MM.1S (cell line): ENCODE measurements around the gene CXCR4.

ENCODE experiments used
- DNase-seq: peaks from one replicate; pipeline ENCODE4 v3.0.0-alpha.2; 2015
- H2AFZ ChIP-seq: fragments of 300-600 bp; sonication (generic); 2 replicates; pipeline ENCODE4 v1.6.0; 2016; ENCODE audit warnings: antibody characterized with exemption, low read length
- H3F3A ChIP-seq: fragments of 300-600 bp; sonication (generic); 2 replicates; pipeline ENCODE4 v1.6.1; 2016; ENCODE audit warnings: mild to moderate bottlenecking, antibody characterized with exemption, low read length, moderate library complexity, mixed read lengths; ENCODE audit not compliant: insufficient read depth
- H3K27ac ChIP-seq: fragments of 300-600 bp; sonication (generic); 2 replicates; pipeline ENCODE4 v1.5.1; 2016; ENCODE audit warnings: mild to moderate bottlenecking, low read length
- H3K27me3 ChIP-seq: fragments of 300-600 bp; sonication (generic); replicated peaks from 2 replicates; pipeline ENCODE4 v1.6.0; 2016; ENCODE audit warnings: low read length; ENCODE audit not compliant: insufficient read depth
- H3K36me3 ChIP-seq: fragments of 300-600 bp; sonication (generic); replicated peaks from 2 replicates; pipeline ENCODE4 v1.6.1; 2016; ENCODE audit warnings: mild to moderate bottlenecking, low read length, mixed read lengths; ENCODE audit not compliant: insufficient read depth
- H3K4me1 ChIP-seq: fragments of 300-600 bp; sonication (generic); 2 replicates; pipeline ENCODE4 v1.6.1; 2016; ENCODE audit warnings: low read length, mixed read lengths
- H3K4me2 ChIP-seq: fragments of 300-600 bp; sonication (generic); 2 replicates; pipeline ENCODE4 v1.6.0; 2016; ENCODE audit warnings: low read depth, low read length
- H3K4me3 ChIP-seq: fragments of 300-600 bp; sonication (generic); 2 replicates; pipeline ENCODE4 v1.5.1; 2016; ENCODE audit warnings: low read length, mixed read lengths
- H3K79me2 ChIP-seq: fragments of 300-600 bp; sonication (generic); 2 replicates; pipeline ENCODE4 v1.6.1; 2016; ENCODE audit warnings: mixed run types, low read length, mixed read lengths
- H3K9ac ChIP-seq: fragments of 300-600 bp; sonication (generic); 2 replicates; pipeline ENCODE4 v1.6.1; 2016; ENCODE audit warnings: low read length, mixed read lengths
- H3K9me2 ChIP-seq: fragments of 300-600 bp; sonication (generic); replicated peaks from 2 replicates; pipeline ENCODE4 v1.6.1; 2016; ENCODE audit warnings: mild to moderate bottlenecking, low read length, mixed read lengths; ENCODE audit not compliant: insufficient read depth
- H3K9me3 ChIP-seq: fragments of 300-600 bp; sonication (generic); replicated peaks from 2 replicates; pipeline ENCODE4 v1.6.1; 2016; ENCODE audit warnings: mild to moderate bottlenecking, low read length, mixed read lengths; ENCODE audit not compliant: insufficient read depth
- H4K20me1 ChIP-seq: fragments of 300-600 bp; sonication (generic); 2 replicates; pipeline ENCODE4 v1.6.1; 2016; ENCODE audit warnings: mild to moderate bottlenecking, low read length, moderate library complexity, mixed read lengths; ENCODE audit not compliant: insufficient read depth
- EZH2 ChIP-seq: fragments of 300-600 bp; sonication (generic); optimal IDR thresholded peaks from 2 replicates; pipeline ENCODE3; 2017; ENCODE audit warnings: low read depth, mild to moderate bottlenecking, antibody characterized with exemption, low read length, mixed read lengths
- EZH2phosphoT487 ChIP-seq: fragments of 300-600 bp; sonication (generic); IDR thresholded peaks from 2 replicates; pipeline ENCODE4 v1.6.1; 2018; ENCODE audit warnings: antibody characterized with exemption, low read length
- TF ChIP-seq, protein P1 (sequence below): fragments of 300-600 bp; sonication (generic); IDR thresholded peaks from 2 replicates; pipeline ENCODE4 v1.5.1; 2016; ENCODE audit warnings: antibody characterized with exemption, low read length, mixed read lengths

CXCR4 gene

DNA sequence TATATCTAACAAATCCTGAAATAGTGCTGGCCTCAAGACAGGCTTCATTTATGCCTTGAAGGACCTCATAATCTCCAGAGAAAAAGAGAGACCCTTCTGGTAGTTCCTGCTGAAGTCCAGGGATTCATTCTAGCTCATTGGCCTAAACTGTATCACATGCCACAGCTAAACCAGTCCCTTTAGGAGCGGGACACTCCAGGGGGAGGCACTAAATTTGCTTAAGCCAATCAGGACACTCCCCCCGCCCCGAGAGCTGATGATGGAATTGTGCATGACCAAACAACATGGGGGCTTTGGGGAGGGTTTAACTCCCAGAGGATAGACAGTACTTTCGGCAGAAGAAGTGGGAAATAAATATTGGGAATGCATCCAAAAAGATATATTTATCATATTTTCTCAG, 36.4 kb upstream of the CXCR4 start:
- H3K9ac ChIP-seq, result no peak overlapping the region
- no peak overlapping the region for H3K4me2 ChIP-seq
- H3K79me2 ChIP-seq, result no peaks in the 10 kb centered on the region
- H2AFZ ChIP-seq, result no peak overlapping the region
- H3K27ac ChIP-seq, result no peak overlapping the region
- peaks cover 3% of the 10 kb centered on the region; the same call in 1 of the 2 replicates for H3F3A ChIP-seq
- H3K9me2 ChIP-seq, result no peaks in the 10 kb centered on the region
- peaks cover 13% of the 10 kb centered on the region for H3K4me1 ChIP-seq
- no peaks in the 10 kb centered on the region for H3K27me3 ChIP-seq
- H4K20me1 ChIP-seq, result no peaks in the 10 kb centered on the region
- no peaks in the 10 kb centered on the region for H3K36me3 ChIP-seq
- no peak overlapping the region for H3K4me3 ChIP-seq
- TF ChIP-seq, protein P1, sequence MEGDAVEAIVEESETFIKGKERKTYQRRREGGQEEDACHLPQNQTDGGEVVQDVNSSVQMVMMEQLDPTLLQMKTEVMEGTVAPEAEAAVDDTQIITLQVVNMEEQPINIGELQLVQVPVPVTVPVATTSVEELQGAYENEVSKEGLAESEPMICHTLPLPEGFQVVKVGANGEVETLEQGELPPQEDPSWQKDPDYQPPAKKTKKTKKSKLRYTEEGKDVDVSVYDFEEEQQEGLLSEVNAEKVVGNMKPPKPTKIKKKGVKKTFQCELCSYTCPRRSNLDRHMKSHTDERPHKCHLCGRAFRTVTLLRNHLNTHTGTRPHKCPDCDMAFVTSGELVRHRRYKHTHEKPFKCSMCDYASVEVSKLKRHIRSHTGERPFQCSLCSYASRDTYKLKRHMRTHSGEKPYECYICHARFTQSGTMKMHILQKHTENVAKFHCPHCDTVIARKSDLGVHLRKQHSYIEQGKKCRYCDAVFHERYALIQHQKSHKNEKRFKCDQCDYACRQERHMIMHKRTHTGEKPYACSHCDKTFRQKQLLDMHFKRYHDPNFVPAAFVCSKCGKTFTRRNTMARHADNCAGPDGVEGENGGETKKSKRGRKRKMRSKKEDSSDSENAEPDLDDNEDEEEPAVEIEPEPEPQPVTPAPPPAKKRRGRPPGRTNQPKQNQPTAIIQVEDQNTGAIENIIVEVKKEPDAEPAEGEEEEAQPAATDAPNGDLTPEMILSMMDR, result no peak
- H3K9me3 ChIP-seq, result no peaks in the 10 kb centered on the region
- DNase-seq, result no peak

DNA sequence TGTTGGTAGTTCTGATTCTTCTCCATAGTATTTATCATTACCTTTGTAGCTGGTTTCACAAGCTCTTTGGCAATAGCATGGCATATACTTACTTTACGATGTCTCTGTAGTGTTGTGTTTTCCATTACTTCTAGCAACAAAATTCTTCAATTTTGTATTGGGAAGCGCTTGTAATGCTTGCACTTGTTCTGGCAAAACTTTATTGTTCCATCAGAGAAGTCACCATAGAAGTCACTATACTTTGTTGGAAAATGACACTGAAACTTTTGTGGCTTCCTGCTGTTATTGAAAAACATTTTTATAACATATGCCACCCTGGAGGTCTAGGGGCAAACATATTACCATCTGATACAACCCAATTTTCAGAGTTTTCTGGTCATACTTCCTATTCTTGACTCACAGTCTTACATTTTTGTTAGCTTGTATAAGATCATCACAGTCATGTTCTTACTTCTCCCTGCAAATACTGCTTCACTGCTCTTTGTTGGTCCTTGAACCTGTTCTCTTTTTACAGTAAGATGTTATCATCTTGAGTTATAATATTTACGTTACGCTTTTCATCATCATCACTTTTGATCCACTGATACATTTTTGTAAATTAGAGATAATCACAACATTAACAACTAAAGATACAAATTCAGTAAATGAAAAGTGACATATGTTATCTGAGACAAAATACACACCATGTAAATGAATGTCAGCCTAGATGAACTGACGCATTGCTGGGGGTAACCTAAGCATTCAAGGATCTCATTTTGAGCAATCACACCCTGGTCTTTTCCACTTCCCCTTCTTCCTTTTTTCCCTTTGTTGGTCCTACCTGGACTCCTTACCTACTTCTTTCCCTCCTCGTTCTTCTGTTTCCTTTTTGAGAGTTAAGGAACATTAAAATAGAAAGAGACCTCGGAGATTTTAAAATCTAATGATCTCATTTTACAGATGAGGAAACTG, 33.3 kb upstream of the CXCR4 start:
- no peak for TF ChIP-seq EZH2phosphoT487
- TF ChIP-seq, protein P1, result no peak
- TF ChIP-seq EZH2, result no peak
- H3K27ac ChIP-seq, result no peak overlapping the region
- no peak overlapping the region for H2AFZ ChIP-seq
- no peak overlapping the region for H3K9ac ChIP-seq
- H3K4me3 ChIP-seq, result no peak overlapping the region
- no peaks in the 10 kb centered on the region for H3K9me2 ChIP-seq
- H3K4me2 ChIP-seq, result 0 out of 2 replicates have a peak overlapping the region, but pooled peaks have one; percentile 9
- H4K20me1 ChIP-seq, result no peaks in the 10 kb centered on the region
- no peaks in the 10 kb centered on the region for H3K9me3 ChIP-seq
- no peaks in the 10 kb centered on the region for H3K79me2 ChIP-seq
- H3K27me3 ChIP-seq, result no peaks in the 10 kb centered on the region
- H3K4me1 ChIP-seq, result peaks cover 13% of the 10 kb centered on the region
- peaks cover 3% of the 10 kb centered on the region; the same call in 1 of the 2 replicates for H3F3A ChIP-seq
- no peaks in the 10 kb centered on the region for H3K36me3 ChIP-seq
- peak; percentile 53 for DNase-seq

DNA sequence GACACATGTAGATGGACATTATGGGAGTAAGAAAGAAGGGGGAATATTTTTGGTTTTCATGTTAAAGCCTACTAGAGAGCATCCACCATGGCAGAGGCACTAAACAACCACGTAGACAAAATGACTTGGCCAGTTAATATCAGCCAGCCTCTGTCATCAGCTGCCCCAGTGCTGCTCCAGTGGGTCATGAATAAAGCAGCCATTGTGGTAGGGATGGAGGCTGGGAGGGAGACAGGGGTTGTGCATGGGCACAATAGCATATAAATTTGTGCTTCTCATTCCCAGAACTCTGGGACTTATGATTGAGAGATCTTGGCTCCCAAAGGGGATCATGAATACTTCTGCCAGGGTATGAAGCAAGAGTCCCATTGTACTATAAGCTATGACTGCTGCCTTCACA, 31.1 kb upstream of the CXCR4 start:
- no peak overlapping the region for H3K27ac ChIP-seq
- peaks cover 3% of the 10 kb centered on the region; the same call in 1 of the 2 replicates for H3F3A ChIP-seq
- no peaks in the 10 kb centered on the region for H3K79me2 ChIP-seq
- no peaks in the 10 kb centered on the region for H3K9me3 ChIP-seq
- H4K20me1 ChIP-seq, result no peaks in the 10 kb centered on the region
- TF ChIP-seq EZH2 (no peak), EZH2phosphoT487 (no peak)
- TF ChIP-seq, protein P1, result no peak
- no peaks in the 10 kb centered on the region for H3K9me2 ChIP-seq
- no peaks in the 10 kb centered on the region for H3K27me3 ChIP-seq
- no peak overlapping the region for H3K9ac ChIP-seq
- H3K4me1 ChIP-seq, result peaks cover 13% of the 10 kb centered on the region
- H3K4me2 ChIP-seq, result no peak overlapping the region
- no peak overlapping the region for H2AFZ ChIP-seq
- no peak overlapping the region for H3K4me3 ChIP-seq
- H3K36me3 ChIP-seq, result no peaks in the 10 kb centered on the region
- no peak for DNase-seq
